GM12873 (cell line): Measurements from ENCODE around the gene LCAT.

ENCODE experiments used
- CTCF ChIP-seq: IDR thresholded peaks from 2 replicates; pipeline ENCODE4 v1.5.1; 2012; ENCODE audit warnings: low read depth, mild to moderate bottlenecking, moderate library complexity, low read length, control low read depth; ENCODE audit not compliant: insufficient read depth; ENCODE audit errors: missing control alignments

Gene LCAT

GRCh38 chr16:67915831-67916723 lies 27.8 kb downstream of the LCAT start:
- TF ChIP-seq CTCF = no peak

- no peak for TF ChIP-seq CTCF
Measured at GRCh38 chr16:67914758-67915495, 29.0 kb downstream of the LCAT start.

- no peak for TF ChIP-seq CTCF
Measured at GRCh38 chr16:67910158-67910557, 33.8 kb downstream of the LCAT start.

- TF ChIP-seq CTCF = no peak
Measured at GRCh38 chr16:67909056-67909742, 34.7 kb downstream of the LCAT start.

- no peak for TF ChIP-seq CTCF
Measured at GRCh38 chr16:67907397-67908180, 36.3 kb downstream of the LCAT start.

- no peak for TF ChIP-seq CTCF
Measured at GRCh38 chr16:67902831-67903230, 41.1 kb downstream of the LCAT start.

- TF ChIP-seq CTCF = no peak
Measured at GRCh38 chr16:67901734-67902133, 42.2 kb downstream of the LCAT start.
